Stimulated activated naive CD8-positive, alpha-beta T cell treated with anti-CD3 and anti-CD28 coated beads, Interleukin-15, Interleukin-2, amounts not matched to agents 100 ng/mL and 50 ng/mL, for 24 hours (primary cell): Measurements from ENCODE around the gene UBC.
"Not testable (repeated sequence)": the region's sequence is repeated elsewhere in the genome, so short reads cannot be mapped to it uniquely, and the experiment has no call there.

Experiments
- H3K27ac Mint-ChIP-seq: one replicate; pipeline ENCODE4 v1.8.0; 2021; ENCODE audit warnings: mild to moderate bottlenecking, mixed read lengths
- H3K27me3 Mint-ChIP-seq: one replicate; pipeline ENCODE4 v1.8.0; 2021; ENCODE audit warnings: mixed read lengths
- H3K36me3 Mint-ChIP-seq: one replicate; pipeline ENCODE4 v1.8.0; 2021; ENCODE audit warnings: low read depth, mixed read lengths
- H3K4me1 Mint-ChIP-seq: one replicate; pipeline ENCODE4 v1.8.0; 2021; ENCODE audit warnings: low read depth, mixed read lengths
- H3K4me3 Mint-ChIP-seq: one replicate; pipeline ENCODE4 v1.8.0; 2021; ENCODE audit warnings: mild to moderate bottlenecking, mixed read lengths
- H3K9me3 Mint-ChIP-seq: one replicate; pipeline ENCODE4 v1.8.0; 2021; ENCODE audit warnings: mixed read lengths

The UBC gene

GRCh38 chr12:124925117-124925516, 10.7 kb upstream of the UBC start:
- Mint-ChIP-seq H3K27me3 (peaks cover 11% of the 10 kb centered on the region), H3K4me1 (peaks cover 63% of the 10 kb centered on the region), H3K27ac (no peak overlapping the region)

GRCh38 chr12:124923905-124924734, 9.7 kb upstream of the UBC start:
- Mint-ChIP-seq H3K27ac (no peak overlapping the region), H3K9me3 (no peaks in the 10 kb centered on the region), H3K4me3 (no peak overlapping the region), H3K36me3 (peaks cover 12% of the 10 kb centered on the region), H3K27me3 (peaks cover 11% of the 10 kb centered on the region), H3K4me1 (peaks cover 64% of the 10 kb centered on the region)

More at GRCh38 chr12:124925117-124925516, 10.7 kb upstream of the UBC start:
- H3K36me3 Mint-ChIP-seq, result peaks cover 12% of the 10 kb centered on the region
- H3K4me3 Mint-ChIP-seq, result no peak overlapping the region
- H3K9me3 Mint-ChIP-seq, result no peaks in the 10 kb centered on the region

- Mint-ChIP-seq H3K9me3 (no peaks in the 10 kb centered on the region), H3K36me3 (peaks cover 4% of the 10 kb centered on the region), H3K4me3 (peak overlapping the region; percentile 81), H3K4me1 (peaks cover 70% of the 10 kb centered on the region), H3K27me3 (peaks cover 4% of the 10 kb centered on the region), H3K27ac (peak overlapping the region; percentile 98)
These were observed 7.0 kb upstream of the UBC start for GRCh38 chr12:124921200-124922031.

- Mint-ChIP-seq H3K27me3 (peaks cover 4% of the 10 kb centered on the region), H3K9me3 (no peaks in the 10 kb centered on the region), H3K36me3 (peaks cover 4% of the 10 kb centered on the region), H3K4me3 (peak overlapping the region; percentile 81), H3K27ac (peak overlapping the region; percentile 98), H3K4me1 (peaks cover 80% of the 10 kb centered on the region)
These were observed 6.0 kb upstream of the UBC start for GRCh38 chr12:124920353-124920935.

- Mint-ChIP-seq H3K27ac (peak overlapping the region; percentile 98), H3K9me3 (no peaks in the 10 kb centered on the region), H3K4me1 (peaks cover 84% of the 10 kb centered on the region), H3K27me3 (peaks cover 4% of the 10 kb centered on the region), H3K4me3 (peak overlapping the region; percentile 81), H3K36me3 (peaks cover 4% of the 10 kb centered on the region)
These were observed 5.3 kb upstream of the UBC start for GRCh38 chr12:124919521-124920352.

- Mint-ChIP-seq H3K36me3 (peaks cover 15% of the 10 kb centered on the region), H3K27ac (peak overlapping the region; percentile 98), H3K4me1 (peaks cover 88% of the 10 kb centered on the region), H3K4me3 (peak overlapping the region; percentile 97)
- H3K27me3 Mint-ChIP-seq, H3K9me3 Mint-ChIP-seq: not testable (repeated sequence)
These were observed 4.2 kb upstream of the UBC start for GRCh38 chr12:124918622-124918988.

GRCh38 chr12:124917841-124918621, 3.6 kb upstream of the UBC start:
- Mint-ChIP-seq H3K36me3 (peaks cover 21% of the 10 kb centered on the region), H3K4me3 (peak overlapping the region; percentile 97), H3K27me3 (peaks cover 4% of the 10 kb centered on the region), H3K9me3 (no peaks in the 10 kb centered on the region), H3K4me1 (peaks cover 94% of the 10 kb centered on the region), H3K27ac (peak overlapping the region; percentile 98)

GRCh38 chr12:124917135-124917840, 2.8 kb upstream of the UBC start:
- Mint-ChIP-seq H3K36me3 (peaks cover 28% of the 10 kb centered on the region), H3K4me1 (peaks cover 95% of the 10 kb centered on the region), H3K27ac (peak overlapping the region; percentile 98), H3K27me3 (peaks cover 4% of the 10 kb centered on the region), H3K4me3 (peak overlapping the region; percentile 97), H3K9me3 (no peaks in the 10 kb centered on the region)

- Mint-ChIP-seq H3K9me3 (no peaks in the 10 kb centered on the region), H3K27me3 (peaks cover under 1% of the 10 kb centered on the region), H3K36me3 (peaks cover 29% of the 10 kb centered on the region)
These were observed 2.1 kb upstream of the UBC start for GRCh38 chr12:124916374-124917134.

GRCh38 chr12:124915239-124916236, 1.1 kb upstream of the UBC start:
- no peaks in the 10 kb centered on the region for H3K27me3 Mint-ChIP-seq
- no peaks in the 10 kb centered on the region for H3K9me3 Mint-ChIP-seq

More at GRCh38 chr12:124916374-124917134, 2.1 kb upstream of the UBC start:
- H3K4me1 Mint-ChIP-seq, result peaks cover 91% of the 10 kb centered on the region
- H3K4me3 Mint-ChIP-seq, result peak overlapping the region; percentile 97
- peak overlapping the region; percentile 98 for H3K27ac Mint-ChIP-seq

GRCh38 chr12:124913474-124914391, 717 bp downstream of the UBC start:
- Mint-ChIP-seq H3K4me3 (peak overlapping the region; percentile 97), H3K36me3 (peaks cover 42% of the 10 kb centered on the region), H3K9me3 (no peaks in the 10 kb centered on the region), H3K4me1 (peaks cover 82% of the 10 kb centered on the region), H3K27ac (peak overlapping the region; percentile 100), H3K27me3 (no peaks in the 10 kb centered on the region)

More at GRCh38 chr12:124915239-124916236, 1.1 kb upstream of the UBC start:
- Mint-ChIP-seq H3K27ac (peak overlapping the region; percentile 98), H3K4me3 (peak overlapping the region; percentile 97), H3K4me1 (peaks cover 91% of the 10 kb centered on the region), H3K36me3 (peaks cover 39% of the 10 kb centered on the region)
